ENCODE measurements around the gene NAT9.
A peak's percentile ranks its signal among the peaks of the same experiment; 100 is the strongest.

NAT9 gene

DNA sequence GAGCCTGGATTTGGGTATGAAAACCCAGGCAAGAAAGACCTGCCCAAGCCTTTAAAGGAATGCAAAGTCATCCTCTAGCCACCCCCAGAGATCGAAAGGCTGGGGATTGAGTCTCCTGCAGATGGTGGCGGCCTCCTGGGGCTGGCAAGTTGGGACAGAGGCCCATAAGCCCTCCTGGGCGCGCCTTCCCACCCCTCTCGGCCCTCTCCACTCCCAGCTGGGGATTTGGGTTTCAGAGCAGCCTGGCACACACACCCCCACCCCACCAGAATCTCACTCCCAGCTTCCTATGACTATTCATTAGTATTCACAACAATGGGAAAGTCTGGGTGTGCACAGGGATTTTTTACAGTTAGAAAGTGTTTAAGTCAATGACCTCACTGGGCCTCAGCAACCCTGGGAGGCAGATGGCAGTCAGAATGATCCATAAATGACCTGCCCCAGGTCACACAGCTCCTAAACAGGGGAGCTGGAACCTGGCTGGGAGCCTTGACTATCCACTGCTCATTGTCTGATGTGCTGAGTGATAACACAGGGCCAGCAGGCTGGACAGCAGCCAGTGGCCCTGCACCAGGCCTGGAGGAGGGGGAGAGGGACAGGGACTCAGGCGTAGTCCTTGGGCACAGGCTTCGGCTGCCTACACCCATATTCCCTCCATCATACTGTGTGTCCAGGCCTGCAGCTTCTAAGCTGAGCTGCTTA is 15.6 kb downstream of the NAT9 start:
- no peak for DNase-seq

DNA sequence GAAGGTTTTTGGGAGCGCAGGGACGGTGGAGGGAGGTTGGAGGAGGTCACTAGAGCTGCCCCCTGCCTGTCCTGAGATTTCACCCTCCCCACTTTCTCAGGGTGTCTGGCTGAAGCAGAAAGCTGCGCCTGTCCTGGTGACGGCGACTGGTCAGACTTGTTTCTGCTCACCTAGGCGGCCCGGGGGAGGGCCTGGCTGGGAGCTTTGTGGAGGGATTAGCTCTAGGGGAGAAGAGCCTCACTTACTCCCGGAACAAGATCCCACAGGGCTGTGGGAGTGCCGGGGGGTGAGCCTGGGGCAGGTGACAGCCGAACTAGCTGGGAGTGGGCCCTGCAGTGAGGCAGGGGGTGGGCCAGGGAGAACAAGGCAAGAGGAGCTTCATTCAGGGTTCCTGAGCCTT is 16.2 kb downstream of the NAT9 start:
- DNase-seq: no peak

DNA sequence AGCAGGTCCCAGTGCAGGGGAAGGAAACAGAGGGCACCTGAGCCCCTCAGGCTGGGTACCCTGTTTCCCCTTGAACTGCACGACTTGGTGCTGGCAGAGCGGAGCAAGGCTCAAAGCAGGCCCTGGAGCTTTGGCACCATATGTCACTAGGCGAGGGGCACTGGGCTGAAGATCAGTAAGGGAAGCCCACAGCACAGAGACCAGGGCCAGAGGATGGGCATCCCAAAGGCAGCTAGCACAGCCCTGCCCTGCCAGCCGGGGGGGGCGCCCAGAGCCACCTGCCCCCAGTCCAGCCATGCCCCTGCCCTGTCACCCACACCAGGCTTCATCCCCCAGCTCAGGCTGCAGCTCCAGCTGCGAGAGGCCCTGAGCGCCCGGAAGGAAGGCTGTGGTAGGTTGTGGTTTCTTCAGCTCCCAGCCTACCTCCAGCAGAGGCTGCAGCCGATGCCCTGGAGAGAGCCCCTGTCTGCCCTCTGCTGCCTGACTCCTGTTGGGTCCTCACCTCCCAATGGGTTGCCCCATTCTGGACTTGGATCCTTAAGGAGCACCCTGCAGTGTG is 16.8 kb downstream of the NAT9 start:
- DNase-seq: peak; percentile 53 to 66

DNA sequence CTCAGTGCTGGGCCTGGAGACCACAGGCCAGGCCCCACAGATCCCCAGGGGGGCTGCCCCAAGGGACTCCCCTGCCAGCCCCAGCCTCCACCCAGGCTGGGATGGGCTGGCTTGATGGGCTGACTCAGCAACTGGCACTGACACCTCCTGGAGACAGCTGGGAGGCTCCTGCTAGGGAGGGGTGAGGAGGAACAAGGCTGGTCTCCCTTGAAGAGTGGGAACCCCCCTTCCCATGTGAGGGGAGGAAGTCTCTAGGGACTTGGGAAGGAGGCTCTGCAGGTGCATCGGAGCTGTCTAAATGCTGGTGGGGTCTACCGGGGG is 17.3 kb downstream of the NAT9 start:
- peak in 1 of 2 donors; percentile 31 for DNase-seq

DNA sequence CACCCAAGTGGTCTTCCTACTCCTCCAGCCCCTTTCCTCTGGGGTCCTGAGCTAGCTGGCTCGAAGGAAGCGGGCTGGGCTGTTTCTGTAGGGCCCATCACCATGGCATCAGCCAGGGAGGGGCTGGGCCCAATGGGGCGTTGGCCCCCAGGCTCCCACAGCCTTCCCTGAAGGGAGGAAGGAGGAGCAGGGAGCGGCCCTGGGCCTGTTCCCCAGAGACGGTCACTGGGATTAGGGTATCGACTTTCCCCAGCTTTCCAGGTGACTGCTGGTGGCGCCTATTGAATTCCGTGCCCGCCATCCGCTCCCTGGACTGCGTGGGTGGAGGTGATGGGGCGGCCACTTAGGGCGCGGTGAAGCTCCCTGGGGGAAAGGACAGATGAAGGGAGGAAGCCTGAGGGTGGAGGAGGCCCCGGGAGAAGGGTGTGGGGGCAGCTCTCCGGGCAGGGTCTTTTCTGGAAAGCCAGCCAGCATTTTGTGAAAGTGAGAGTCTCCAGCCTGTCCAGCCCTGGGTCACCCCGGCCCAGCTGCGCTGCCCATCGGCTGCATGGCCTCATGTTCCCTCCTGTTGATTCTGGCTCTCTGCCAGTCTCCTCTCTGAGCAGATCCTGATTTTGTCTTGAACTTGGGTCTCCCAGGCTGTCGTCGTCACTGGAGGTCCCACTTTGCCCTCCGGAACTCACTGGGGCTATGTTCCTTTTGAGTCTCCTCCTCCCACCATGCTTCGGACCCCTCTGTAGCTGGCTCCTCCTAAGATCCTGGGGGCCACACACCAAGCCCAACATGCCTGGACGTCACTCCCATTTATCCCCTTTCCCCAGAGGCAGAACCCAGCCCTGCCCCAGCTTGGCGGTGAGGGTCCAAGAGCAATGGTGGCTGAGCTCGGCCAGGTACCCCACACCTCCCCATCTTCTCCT is 18.0 kb downstream of the NAT9 start:
- no peak for DNase-seq

DNA sequence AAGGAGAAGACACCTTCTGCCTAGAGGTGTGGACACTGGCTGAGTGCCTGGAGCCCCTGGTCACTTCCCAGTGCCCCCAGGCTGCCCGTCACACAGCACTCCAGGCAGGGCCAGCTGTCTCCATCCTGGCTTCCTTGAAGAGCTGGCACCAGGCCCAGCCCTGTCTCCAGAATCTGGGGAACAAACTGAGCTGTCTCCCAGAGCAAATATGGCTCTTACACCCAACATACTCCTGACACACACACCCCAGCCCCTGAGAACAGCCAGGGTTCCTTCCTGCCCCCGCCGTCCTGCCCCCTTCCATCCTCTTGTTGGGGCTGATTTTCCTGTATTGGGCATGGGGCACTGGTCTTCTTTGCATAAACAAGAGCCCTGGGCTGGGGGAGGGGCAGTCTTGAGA is 18.6 kb downstream of the NAT9 start:
- DNase-seq: no peak

DNA sequence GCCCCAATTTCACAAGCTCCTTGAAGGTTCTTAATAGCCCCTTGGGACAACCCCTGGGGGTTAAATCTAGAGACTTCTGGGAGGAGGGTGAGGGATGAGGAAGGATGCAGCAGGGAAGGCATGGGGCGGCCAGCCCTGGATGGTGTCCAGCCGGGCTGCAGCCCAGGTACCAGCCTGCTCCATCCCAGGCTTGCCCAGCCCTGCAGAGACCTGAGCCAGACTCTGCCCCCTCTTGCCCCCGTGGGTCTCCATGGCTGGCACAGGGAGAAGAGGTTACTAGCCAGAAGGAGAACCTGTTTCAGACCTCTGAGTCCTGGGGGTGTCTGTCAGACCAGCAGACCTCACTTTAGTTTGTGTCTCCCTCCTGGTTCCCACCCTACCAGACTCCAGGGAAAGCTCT is 19.3 kb downstream of the NAT9 start:
- no peak for DNase-seq

DNA sequence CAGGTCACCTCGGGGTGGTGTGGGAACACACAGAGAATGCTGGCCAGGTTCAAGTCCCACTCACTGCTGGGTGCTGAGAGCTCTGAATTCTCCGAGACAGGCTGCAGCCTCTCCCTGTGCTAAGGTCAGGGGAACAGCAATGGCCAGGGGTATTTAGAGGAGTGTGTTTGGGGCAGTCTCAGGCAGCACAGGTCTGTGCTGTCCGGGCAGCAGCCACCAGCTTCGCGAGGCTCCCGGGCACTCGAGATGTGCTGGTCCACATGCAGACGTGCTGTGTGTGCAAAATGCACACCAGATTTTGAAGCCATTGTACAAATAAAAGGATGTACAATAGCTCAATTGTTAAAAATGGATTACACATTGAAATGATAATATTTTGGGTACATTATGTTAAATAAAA is 20.6 kb downstream of the NAT9 start:
- DNase-seq: no peak

DNA sequence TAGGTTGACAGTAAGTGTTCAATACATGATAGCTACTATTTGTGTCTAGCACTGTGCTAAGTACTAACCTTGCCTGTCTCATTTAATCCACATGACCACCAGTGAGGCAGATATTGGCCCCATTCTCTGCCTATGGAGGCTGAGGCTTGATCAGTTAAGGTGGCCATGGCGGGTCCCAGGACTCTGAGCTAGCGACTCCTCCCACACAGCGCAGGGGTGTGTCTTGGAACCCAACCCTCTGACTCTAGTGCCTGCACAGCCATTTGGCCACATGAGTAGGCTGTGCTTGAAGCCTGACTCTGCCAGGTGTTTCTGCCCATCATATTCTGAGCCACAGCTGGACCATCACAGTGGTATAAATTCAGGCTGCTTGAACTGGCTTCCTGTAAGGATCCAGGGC is 21.3 kb downstream of the NAT9 start:
- DNase-seq: no peak

DNA sequence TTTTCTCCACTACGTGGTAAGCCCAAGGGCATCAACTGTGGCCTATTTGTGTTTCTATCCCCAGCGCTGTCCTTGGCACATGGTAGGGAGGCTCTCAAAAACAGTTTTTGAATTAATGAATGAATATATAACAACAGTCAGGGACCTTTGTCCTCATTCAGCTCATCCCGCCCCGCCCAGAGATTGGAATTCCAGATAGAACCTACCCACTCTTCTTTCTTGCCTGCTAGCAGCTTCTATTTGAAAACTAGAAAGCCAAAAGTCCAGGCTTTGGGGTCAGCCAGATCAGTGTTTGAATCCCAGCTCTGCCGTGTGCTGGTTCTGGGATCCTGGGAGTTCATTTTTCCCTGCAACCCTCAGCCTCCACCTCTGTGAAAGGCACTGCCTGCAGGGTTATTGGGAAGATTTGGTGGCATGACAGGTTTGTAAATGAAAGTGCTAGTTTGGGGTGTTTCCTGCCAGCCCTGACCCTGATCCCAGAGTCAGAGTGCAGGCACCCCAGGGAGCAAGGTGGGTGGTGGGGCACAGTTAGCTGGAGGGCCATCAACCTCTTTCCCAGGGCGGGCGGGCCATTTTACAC is 23.2 kb downstream of the NAT9 start:
- DNase-seq: no peak

DNA sequence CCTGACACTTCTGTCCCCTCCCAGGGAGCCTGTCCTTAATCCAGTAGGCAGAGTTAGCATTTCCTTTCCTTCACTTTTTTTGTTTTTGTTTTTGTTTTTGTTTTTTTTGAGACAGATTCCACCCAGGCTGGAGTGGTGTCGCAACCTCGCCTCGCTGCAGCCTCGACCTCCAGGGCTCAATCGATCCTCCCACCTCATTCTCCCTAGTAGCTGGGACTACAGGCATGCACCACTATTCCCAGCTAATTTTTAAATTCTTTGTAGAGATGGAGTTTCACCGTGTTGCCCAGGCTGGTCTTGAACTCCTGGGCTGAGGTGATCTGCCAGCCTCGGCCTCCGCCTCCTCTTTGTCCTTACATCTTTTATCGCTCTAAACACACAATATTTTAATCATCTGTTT is 23.7 kb downstream of the NAT9 start:
- no peak for DNase-seq

DNA sequence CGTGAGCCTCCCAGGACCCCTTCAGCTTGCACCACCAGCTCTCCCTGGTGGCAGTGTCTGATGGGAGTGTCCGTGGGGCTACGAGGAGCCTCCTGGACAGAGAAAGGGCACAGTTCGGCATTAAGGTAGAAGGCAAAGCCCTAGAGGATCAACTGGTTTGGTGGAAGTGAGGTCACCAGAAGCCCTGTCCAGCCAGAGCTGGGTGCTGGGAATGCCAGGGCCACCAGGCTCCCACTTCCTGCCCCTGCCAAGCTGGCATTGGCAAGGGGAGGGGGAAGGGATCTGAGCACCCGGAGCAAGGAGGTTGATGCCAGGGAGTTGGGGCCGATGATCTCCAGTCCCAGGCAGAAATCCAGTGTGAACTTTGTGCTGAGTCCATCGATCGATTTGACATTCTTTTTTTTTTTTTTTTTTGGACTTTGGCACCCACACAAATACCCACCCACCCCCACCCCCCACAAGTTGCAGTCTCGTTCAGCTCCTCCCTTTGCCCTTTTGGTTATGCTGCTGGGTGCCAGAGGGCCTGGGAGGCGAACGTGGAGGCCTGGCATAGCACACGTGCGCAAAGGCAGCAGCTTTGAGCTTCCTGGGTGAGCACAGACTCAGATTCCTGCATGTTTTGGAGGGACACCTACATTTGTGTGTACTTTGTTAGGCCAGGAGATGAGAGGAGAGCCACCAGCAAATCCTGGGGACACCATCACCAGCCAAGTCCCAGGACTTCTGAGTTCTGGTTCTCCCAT is 25.6 kb downstream of the NAT9 start:
- no peak for DNase-seq

DNA sequence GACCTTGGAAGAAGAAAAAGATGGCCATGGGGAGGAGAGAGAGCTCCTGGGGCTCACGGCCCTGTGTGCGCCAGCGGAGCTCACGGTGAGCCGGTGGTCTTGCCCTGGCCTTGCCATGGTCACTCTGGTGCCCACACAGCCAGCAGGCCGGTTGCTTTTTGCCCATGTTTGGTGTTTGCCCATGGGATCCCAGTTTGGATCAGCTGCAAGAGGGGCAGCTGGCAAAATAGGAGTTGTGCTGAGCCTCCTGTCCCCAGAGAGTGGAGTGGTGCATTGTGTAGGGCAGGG is 26.2 kb downstream of the NAT9 start:
- DNase-seq: no peak

DNA sequence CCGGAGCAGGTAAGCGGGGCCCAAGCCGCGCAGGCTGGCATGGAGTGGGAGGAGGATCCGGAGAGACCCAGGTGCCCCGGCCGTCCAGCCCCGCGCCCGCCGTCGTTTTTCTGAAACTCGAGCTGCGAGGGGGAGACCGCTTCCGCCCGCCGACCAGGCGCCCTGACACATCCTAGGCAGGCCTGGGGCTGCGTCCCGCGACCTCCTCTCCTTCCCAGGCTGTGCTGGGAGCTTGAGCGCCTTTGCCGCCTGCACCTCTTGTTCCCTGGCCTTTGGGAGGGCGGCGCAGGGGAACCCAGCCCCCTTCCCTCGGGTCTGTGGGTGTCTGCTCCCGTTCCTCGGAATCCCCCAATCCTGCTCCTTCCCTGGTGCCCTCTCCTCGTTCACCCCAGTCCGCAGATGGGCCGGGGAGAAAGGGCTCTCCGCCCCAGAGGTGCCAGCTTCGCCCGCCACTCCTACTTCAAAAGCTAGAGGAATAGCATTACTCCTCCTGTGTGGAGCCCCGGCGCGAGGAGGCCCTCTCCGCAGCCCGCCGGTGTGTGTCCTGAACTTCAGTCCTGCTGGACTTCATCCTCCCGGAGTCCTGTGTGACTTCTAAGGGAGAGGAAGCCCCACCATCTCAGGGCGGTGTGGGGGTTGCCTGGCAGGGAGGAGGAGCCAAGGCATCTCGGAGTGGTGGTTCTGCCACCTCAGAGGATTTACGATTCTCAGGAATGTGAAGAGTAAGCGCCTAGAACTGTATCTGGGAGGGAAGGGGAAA is 26.7 kb downstream of the NAT9 start:
- peak in 1 of 2 donors; percentile 45 for DNase-seq

DNA sequence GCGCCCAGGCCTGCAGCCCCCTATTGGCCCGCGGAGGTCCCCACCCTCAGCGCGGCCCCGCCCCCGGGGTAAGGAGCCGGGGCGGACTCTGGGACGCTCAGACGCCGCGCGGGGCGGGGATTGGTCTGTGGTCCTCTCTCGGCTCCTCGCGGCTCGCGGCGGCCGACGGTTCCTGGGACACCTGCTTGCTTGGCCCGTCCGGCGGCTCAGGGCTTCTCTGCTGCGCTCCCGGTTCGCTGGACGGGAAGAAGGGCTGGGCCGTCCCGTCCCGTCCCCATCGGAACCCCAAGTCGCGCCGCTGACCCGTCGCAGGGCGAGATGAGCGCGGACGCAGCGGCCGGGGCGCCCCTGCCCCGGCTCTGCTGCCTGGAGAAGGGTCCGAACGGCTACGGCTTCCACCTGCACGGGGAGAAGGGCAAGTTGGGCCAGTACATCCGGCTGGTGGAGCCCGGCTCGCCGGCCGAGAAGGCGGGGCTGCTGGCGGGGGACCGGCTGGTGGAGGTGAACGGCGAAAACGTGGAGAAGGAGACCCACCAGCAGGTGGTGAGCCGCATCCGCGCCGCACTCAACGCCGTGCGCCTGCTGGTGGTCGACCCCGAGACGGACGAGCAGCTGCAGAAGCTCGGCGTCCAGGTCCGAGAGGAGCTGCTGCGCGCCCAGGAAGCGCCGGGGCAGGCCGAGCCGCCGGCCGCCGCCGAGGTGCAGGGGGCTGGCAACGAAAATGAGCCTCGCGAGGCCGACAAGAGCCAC is 27.4 kb downstream of the NAT9 start, which contains the start of gene NHERF1:
TSS of gene NHERF1 (plus strand) at position 100 of the 750 bp plus-strand sequence. CDS start at position 319, 219 bp downstream.
- peak; percentile 94 to 96 for DNase-seq

DNA sequence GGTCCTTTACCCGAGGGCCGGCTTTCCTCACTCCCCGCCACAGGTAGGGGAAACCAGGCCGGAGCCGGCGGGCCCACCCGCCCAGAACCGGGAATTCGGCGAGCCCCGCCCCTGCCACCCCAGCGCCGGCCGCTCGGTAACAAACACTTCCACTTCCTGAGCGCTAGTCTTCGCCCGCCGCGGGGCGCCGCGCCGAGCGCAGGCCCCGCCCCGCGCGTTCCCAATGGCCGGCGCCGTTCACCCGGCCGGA is 27.9 kb downstream of the NAT9 start:
- no peak for DNase-seq

DNA sequence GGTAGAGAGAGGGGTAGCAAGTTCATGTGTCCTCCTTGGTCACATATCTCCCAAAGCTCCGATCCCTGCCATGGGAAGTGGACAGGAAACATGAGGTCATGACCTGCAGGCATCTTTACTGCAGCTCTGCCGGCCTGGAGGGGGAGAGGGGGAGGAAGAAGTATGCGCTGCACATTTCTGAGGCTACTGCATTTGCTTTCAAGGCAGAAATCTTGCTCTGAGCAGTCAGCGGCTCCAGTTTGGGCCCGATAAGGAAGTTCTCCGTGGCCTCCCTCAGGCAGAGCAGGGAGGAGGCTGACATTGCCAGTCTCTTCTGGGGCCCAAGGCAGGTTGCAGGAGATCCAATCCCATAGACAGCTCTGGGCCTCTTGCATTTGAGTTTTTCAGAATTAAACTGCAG is 29.2 kb downstream of the NAT9 start:
- DNase-seq: no peak

DNA sequence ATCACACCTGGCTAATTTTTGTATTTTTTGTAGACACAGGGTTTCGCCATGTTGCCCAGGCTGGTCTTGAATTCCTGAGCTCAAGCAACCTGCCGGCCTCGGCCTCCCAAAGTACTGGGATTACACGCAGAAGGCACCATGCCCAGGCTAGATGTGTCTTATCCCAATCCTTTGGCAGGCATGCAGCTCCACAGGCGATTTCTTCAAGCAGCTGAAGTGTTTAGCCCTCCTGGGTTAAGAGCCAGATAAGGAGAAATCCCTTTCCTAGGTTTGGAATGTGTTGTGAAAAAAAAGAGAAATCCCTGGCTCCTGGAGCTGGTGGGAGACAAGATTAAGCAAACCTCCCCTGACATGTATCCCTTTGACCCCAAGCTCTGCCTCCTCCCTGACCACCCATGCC is 29.8 kb downstream of the NAT9 start:
- DNase-seq: no peak

DNA sequence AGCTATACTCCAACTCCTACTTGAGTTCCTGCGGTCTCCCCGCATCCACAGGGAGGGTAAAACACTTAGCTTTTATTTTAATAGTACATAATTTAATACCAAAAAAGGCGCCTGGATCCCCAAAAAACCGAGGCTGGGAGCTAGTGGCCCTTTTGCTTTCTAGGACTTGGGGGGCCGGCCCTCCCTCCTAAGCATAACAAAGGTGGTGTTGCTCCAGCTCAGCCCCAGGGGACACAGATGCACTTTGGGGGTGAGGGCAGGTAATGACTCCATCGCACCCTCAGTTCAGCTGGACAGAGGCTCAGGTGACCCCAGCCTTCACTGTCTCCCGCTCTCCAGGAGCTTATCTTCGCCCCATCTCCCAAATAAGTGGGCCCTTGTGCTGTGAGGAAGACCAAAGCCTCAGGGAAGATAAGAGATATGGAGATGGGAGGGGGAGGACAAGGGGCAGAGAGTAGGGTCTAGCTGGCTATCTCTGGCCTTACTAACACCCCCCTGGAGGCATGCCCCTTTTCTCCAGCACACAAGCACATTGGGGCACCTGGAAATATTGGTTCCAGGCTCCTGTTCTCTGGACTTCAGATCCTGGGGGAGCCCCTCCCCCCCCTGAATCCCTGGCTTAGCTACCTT is 30.5 kb downstream of the NAT9 start:
- DNase-seq: no peak

DNA sequence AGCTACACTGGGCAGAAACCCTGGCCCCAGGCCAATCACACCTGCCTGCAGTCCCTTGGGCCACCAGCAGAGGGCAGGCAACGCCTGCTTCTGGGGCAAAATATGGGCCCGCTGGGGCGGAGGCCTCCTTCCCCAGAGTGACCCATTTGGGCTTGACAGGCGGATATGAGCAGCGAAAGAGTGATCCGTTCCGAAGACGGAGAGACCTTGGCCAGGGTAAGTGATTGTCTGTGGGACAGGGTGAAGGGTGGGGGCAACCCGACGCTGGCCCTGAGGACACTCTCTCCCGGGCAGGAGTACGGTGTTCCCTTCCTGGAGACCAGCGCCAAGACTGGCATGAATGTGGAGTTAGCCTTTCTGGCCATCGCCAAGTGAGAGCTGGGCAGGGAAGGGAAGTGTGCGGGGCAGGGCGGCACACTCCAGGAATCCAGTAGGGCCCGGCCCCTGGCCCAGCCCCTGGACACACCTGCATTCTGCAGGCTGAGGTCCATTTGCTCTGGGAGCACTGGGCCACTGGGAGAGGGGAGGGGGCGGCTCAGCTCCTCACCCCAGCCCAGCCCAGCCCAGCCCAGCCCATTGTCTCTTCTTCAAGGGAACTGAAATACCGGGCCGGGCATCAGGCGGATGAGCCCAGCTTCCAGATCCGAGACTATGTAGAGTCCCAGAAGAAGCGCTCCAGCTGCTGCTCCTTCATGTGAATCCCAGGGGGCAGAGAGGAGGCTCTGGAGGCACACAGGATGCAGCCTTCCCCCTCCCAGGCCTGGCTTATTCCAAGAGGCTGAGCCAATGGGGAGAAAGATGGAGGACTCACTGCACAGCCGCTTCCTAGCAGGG is 31.2 kb downstream of the NAT9 start:
- peak; percentile 82 to 88 for DNase-seq

DNA sequence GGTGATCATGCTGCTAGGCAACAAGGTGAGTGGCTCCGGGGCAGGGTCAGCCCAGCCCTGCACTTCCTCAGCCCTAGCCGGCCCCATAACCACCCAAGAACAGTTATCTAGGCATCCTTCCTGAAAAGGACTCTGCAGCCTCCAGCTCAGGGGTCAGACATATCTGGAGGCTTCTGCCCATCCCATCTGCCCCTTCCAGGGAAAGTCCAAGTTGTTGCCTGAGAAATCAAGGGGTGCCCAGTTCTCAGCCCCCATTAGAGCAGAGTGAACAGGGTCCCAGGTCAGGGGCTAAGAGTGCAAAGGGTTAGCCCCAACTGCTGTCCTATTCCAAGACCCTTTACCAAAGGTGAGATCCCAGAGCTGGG is 31.8 kb downstream of the NAT9 start:
- no peak for DNase-seq

Data from CD4-positive, alpha-beta T cell treated with Interferon alpha-2 for 1 hour (primary cell).